ENCODE measurements around the gene PABPC1L. TPM values are rescaled to one million over a fixed set of nuclear protein-coding genes. Genes with fewer than 3 reads are reported as not detected.

Gene PABPC1L
- total RNA-seq, 1 experiment from 2014 or later = 42.2 TPM

- CTCF ChIA-PET = interaction anchor here (0.5 kb wide), 1 partner anchor 192 kb away, joined by 3 read pairs; no protein-coding TSS in a partner anchor
- Histone ChIP-seq H3K4me3 (ENCODE audit: low read depth, low read length, poor library complexity, severe bottlenecking) (no peak overlapping the region), H3K27ac (ENCODE audit: low read depth, low read length, poor library complexity, severe bottlenecking) (no peak overlapping the region), H3K27me3 (replicated peaks; ENCODE audit: insufficient read depth, low read depth, low read length, poor library complexity) (no peaks in the 10 kb centered on the region), H3K36me3 (ENCODE audit: insufficient read depth, low read length, poor library complexity, severe bottlenecking) (peaks cover 22% of the 10 kb centered on the region), H3K4me1 (ENCODE audit: insufficient read depth, low read length, poor library complexity, severe bottlenecking) (no peaks in the 10 kb centered on the region), H3K9me3 (ENCODE audit: low read depth, low read length, poor library complexity, severe bottlenecking) (no peaks in the 10 kb centered on the region)
- no TSS peak for BruUV-seq (replicated peaks)
- POLR2A ChIA-PET (ENCODE audit: low non-redundant PET) = interaction anchor here (0.6 kb wide), 1 partner anchor 604 kb away, joined by 8 read pairs; no protein-coding TSS in a partner anchor
- DNase-seq (ENCODE audit: low spot score) = no peak
- TF ChIP-seq CTCF (conservative IDR thresholded peaks at IDR 0.05; ENCODE audit: low read depth, low read length) = no peak
- TF ChIP-seq EZH2 (IDR thresholded peaks at IDR 0.05; ENCODE audit: borderline replicate concordance, low read depth, low read length, poor library complexity, severe bottlenecking) = no peak
- intact Hi-C loops (cut with micrococcal nuclease; ENCODE audit: unreplicated experiment) = no loop called here
Measured at GRCh38 chr20:44918761-44919160, 8.9 kb downstream of the PABPC1L start.

- no TSS peak for BruUV-seq (replicated peaks)
- ChIA-PET CTCF (no interaction called here), POLR2A (ENCODE audit: low non-redundant PET) (no interaction called here)
Measured at GRCh38 chr20:44921447-44921846, 11.6 kb downstream of the PABPC1L start.

GRCh38 chr20:44924541-44924940, 14.7 kb downstream of the PABPC1L start:
- Histone ChIP-seq H3K27ac (ENCODE audit: low read depth, low read length, poor library complexity, severe bottlenecking) (no peak overlapping the region), H3K4me3 (ENCODE audit: low read depth, low read length, poor library complexity, severe bottlenecking) (no peak overlapping the region)
- CTCF ChIA-PET = no interaction called here

More at GRCh38 chr20:44921447-44921846, 11.6 kb downstream of the PABPC1L start:
- H3K4me3 ChIP-seq (ENCODE audit: low read depth, low read length, poor library complexity, severe bottlenecking) = no peak overlapping the region
- no peaks in the 10 kb centered on the region for H3K27me3 ChIP-seq (replicated peaks; ENCODE audit: insufficient read depth, low read depth, low read length, poor library complexity)
- H3K9me3 ChIP-seq (ENCODE audit: low read depth, low read length, poor library complexity, severe bottlenecking) = no peaks in the 10 kb centered on the region
- no peak overlapping the region for H3K27ac ChIP-seq (ENCODE audit: low read depth, low read length, poor library complexity, severe bottlenecking)
- no peaks in the 10 kb centered on the region for H3K4me1 ChIP-seq (ENCODE audit: insufficient read depth, low read length, poor library complexity, severe bottlenecking)
- TF ChIP-seq EZH2 (IDR thresholded peaks at IDR 0.05; ENCODE audit: borderline replicate concordance, low read depth, low read length, poor library complexity, severe bottlenecking) (no peak), CTCF (conservative IDR thresholded peaks at IDR 0.05; ENCODE audit: low read depth, low read length) (no peak)
- intact Hi-C loops (cut with micrococcal nuclease; ENCODE audit: unreplicated experiment) = no loop called here
- peaks cover 22% of the 10 kb centered on the region for H3K36me3 ChIP-seq (ENCODE audit: insufficient read depth, low read length, poor library complexity, severe bottlenecking)
- DNase-seq (ENCODE audit: low spot score) = no peak

More at GRCh38 chr20:44924541-44924940, 14.7 kb downstream of the PABPC1L start:
- no peak for DNase-seq (ENCODE audit: low spot score)
- POLR2A ChIA-PET (ENCODE audit: low non-redundant PET) = no interaction called here
- intact Hi-C loops (cut with micrococcal nuclease; ENCODE audit: unreplicated experiment) = no loop called here
- no TSS peak for BruUV-seq (replicated peaks)
- Histone ChIP-seq H3K27me3 (replicated peaks; ENCODE audit: insufficient read depth, low read depth, low read length, poor library complexity) (no peaks in the 10 kb centered on the region), H3K36me3 (ENCODE audit: insufficient read depth, low read length, poor library complexity, severe bottlenecking) (peaks cover 10% of the 10 kb centered on the region), H3K4me1 (ENCODE audit: insufficient read depth, low read length, poor library complexity, severe bottlenecking) (no peaks in the 10 kb centered on the region), H3K9me3 (ENCODE audit: low read depth, low read length, poor library complexity, severe bottlenecking) (no peaks in the 10 kb centered on the region)
- TF ChIP-seq EZH2 (IDR thresholded peaks at IDR 0.05; ENCODE audit: borderline replicate concordance, low read depth, low read length, poor library complexity, severe bottlenecking) (no peak), CTCF (conservative IDR thresholded peaks at IDR 0.05; ENCODE audit: low read depth, low read length) (no peak)

Data from A673 (cell line).